Naive thymus-derived CD4-positive, alpha-beta T cell (primary cell): ENCODE data around the gene TFAP2E. TPM values are rescaled to one million over a fixed set of nuclear protein-coding genes. Genes with fewer than 3 reads are reported as not detected.

Experiments
- ATAC-seq: fragments of 150-1000 bp; cut with Tn5 transposase; 2 replicates; pipeline ENCODE4 v1.10.0; 2021; ENCODE audit warnings: mild to moderate bottlenecking, moderate library complexity
- CTCF ChIA-PET: fragments of 350-600 bp; sonication (Branson Sonifier 250); formaldehyde crosslinking; loops from one replicate; lab custom pipeline; 2021; ENCODE audit warnings: antibody characterized with exemption; lab: Charles Lee
- POLR2A ChIA-PET: fragments of 350-600 bp; sonication (Branson Sonifier 250); formaldehyde crosslinking; loops from one replicate; lab custom pipeline; 2021; ENCODE audit warnings: antibody characterized with exemption, inconsistent platforms; lab: Charles Lee
- DNase-seq, 9 donors: peaks; one replicate each; pipeline versions ENCODE4 v3.0.0 to v3.0.0-alpha.2; 2020 to 2022; ENCODE audit warnings: mixed read lengths in 1 of 9
- H3K27ac ChIP-seq: one replicate; pipeline ENCODE4 v1.7.0; 2013; ENCODE audit warnings: mild to moderate bottlenecking, low read depth, low read length, moderate library complexity
- H3K27me3 ChIP-seq, 2 donors: one replicate each; pipeline ENCODE4 v1.7.0; 2013; ENCODE audit warnings: low read length in 2 of 2, mild to moderate bottlenecking in 2 of 2, moderate library complexity in 2 of 2; ENCODE audit not compliant: control insufficient read depth in 2 of 2, insufficient read depth in 2 of 2
- H3K36me3 ChIP-seq, 3 experiments: 1 replicate in 2 of 3; 2 replicates in 1 of 3; pipeline ENCODE4 v1.7.0; 2013; ENCODE audit warnings: low read length in 3 of 3, mild to moderate bottlenecking in 3 of 3, moderate library complexity in 1 of 3; ENCODE audit not compliant: insufficient read depth in 3 of 3, control insufficient read depth in 2 of 3
- H3K4me1 ChIP-seq, 2 donors: one replicate each; pipeline ENCODE4 v1.7.0; 2013; ENCODE audit warnings: low read length in 2 of 2, mild to moderate bottlenecking in 2 of 2, moderate library complexity in 1 of 2; ENCODE audit not compliant: control insufficient read depth in 2 of 2, insufficient read depth in 2 of 2
- H3K4me3 ChIP-seq: 2 replicates; pipeline ENCODE4 v1.7.0; 2013; ENCODE audit warnings: mild to moderate bottlenecking, low read length
- H3K9me3 ChIP-seq, 3 experiments: 1 replicate in 2 of 3; 2 replicates in 1 of 3; pipeline ENCODE4 v1.7.0; 2013; ENCODE audit warnings: low read length in 3 of 3; ENCODE audit not compliant: control insufficient read depth in 2 of 3
- H3K27ac Mint-ChIP-seq, 9 donors: one replicate each; pipeline ENCODE4 v1.8.0; 2020 to 2022; ENCODE audit warnings: mixed read lengths in 9 of 9, mild to moderate bottlenecking in 8 of 9, moderate library complexity in 5 of 9, inconsistent platforms in 2 of 9
- H3K27me3 Mint-ChIP-seq, 5 donors: one replicate each; pipeline ENCODE4 v1.8.0; 2021 to 2022; ENCODE audit warnings: mixed read lengths in 5 of 5, mild to moderate bottlenecking in 1 of 5
- H3K36me3 Mint-ChIP-seq, 5 donors: one replicate each; pipeline ENCODE4 v1.8.0; 2020 to 2022; ENCODE audit warnings: mixed read lengths in 5 of 5, mild to moderate bottlenecking in 3 of 5, inconsistent platforms in 1 of 5
- H3K4me1 Mint-ChIP-seq, 7 donors: one replicate each; pipeline ENCODE4 v1.8.0; 2020 to 2022; ENCODE audit warnings: mixed read lengths in 7 of 7, mild to moderate bottlenecking in 3 of 7, inconsistent platforms in 1 of 7
- H3K4me3 Mint-ChIP-seq, 10 donors: one replicate each; pipeline ENCODE4 v1.8.0; 2020 to 2022; ENCODE audit warnings: mild to moderate bottlenecking in 10 of 10, mixed read lengths in 10 of 10, moderate library complexity in 6 of 10, inconsistent platforms in 2 of 10
- H3K9me3 Mint-ChIP-seq, 11 donors: one replicate each; pipeline ENCODE4 v1.8.0; 2020 to 2022; ENCODE audit warnings: mixed read lengths in 11 of 11, mild to moderate bottlenecking in 4 of 11, inconsistent platforms in 1 of 11, moderate library complexity in 1 of 11
- intact Hi-C, 2 donors: fragments of 100-400 bp; cut with micrococcal nuclease; formaldehyde crosslinking; loops; one replicate each; pipeline ENCODE4 v1.15.1; 2023
- polyA plus RNA-seq, 2 donors: library from polyadenylated mRNA; unstranded; fragments of 300-500 nt; fragmentation: Illumina TruSeq; gene quantifications; one replicate each; pipeline ENCODE4 v1.2.3, GENCODE V29; 2021
- total RNA-seq, 6 experiments: library from RNA in 5 of 6; stranded (reverse) in 5 of 6; gene quantifications; 1 replicate in 5 of 6; 2 replicates in 1 of 6; pipeline ENCODE4 v1.2.3 and lab custom pipeline; 2021 to 2026

Gene TFAP2E
- total and polyA plus RNA-seq, 7 experiments from 2014 or later, result 0.13 to 4.2 (median 1.3) TPM

DNA sequence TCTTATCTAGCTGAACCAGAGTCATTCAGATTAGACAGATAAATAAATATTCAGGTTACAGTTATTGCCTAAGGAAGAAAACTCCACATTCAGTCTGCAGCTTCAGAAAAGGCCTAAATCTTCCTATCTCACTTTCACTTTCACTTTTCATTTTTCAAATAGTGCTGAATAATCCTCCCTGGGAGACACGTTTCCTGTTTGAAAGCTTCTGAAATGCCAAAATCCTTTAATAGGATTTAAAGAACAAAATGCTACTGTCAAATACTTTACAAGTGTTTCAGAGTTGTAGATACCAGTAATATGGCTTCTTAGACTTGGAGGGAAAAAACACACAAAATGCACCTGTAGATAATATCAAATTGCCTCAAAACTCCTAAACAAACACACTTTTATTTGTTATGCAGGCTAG lies 64.3 kb downstream of the TFAP2E start:
- peaks cover 0 to 25% (median 10%) of the 10 kb centered on the region in 3 experiments for H3K36me3 ChIP-seq
- Mint-ChIP-seq H3K36me3 (peaks cover 5 to 24% (median 14%) of the 10 kb centered on the region in 5 donors), H3K27ac (peak overlapping the region; percentile 74 to 93 (median 87)), H3K9me3 (peaks cover 0 to 5% (median 0%) of the 10 kb centered on the region in 11 donors), H3K4me1 (peaks cover 17 to 59% (median 42%) of the 10 kb centered on the region in 7 donors), H3K27me3 (peaks cover 0 to 8% (median under 1%) of the 10 kb centered on the region in 5 donors), H3K4me3 (peak overlapping the region; percentile 43 to 84 (median 80))
- ChIA-PET POLR2A (interaction anchor here (0.8 to 1.5 kb wide), 3 partner anchors 8 to 60 kb away, joined by 3 to 4 read pairs (median 4); no protein-coding TSS in a partner anchor), CTCF (interaction anchor here (0.6 kb wide), 1 partner anchor 9 kb away, joined by 3 read pairs; no protein-coding TSS in a partner anchor)
- H3K27ac ChIP-seq, result peak overlapping the region; percentile 33
- H3K9me3 ChIP-seq, result no peaks in the 10 kb centered on the region
- intact Hi-C loops, result loop anchor here in 1 of 2 donors (2.0 kb wide), 1 partner anchor 81 kb away; the partner anchor contains the start of gene C1orf216
- peak overlapping the region; percentile 41 for H3K4me3 ChIP-seq
- DNase-seq, result peak in 7 of 9 donors; percentile 13 to 41 (median 23)
- no peak for ATAC-seq
- no peaks in the 10 kb centered on the region for H3K27me3 ChIP-seq
- H3K4me1 ChIP-seq, result peaks cover 18 to 19% of the 10 kb centered on the region in 2 donors

GRCh38 chr1:35640380-35641232 lies 67.5 kb downstream of the TFAP2E start:
- DNase-seq, result peak in 1 of 9 donors; percentile 1
- H3K9me3 ChIP-seq, result no peaks in the 10 kb centered on the region
- POLR2A ChIA-PET, result interaction anchor here (1.0 to 1.3 kb wide), 2 partner anchors 26 to 63 kb away, joined by 3 read pairs; no protein-coding TSS in a partner anchor
- H3K36me3 ChIP-seq, result peaks cover 0 to 3% (median 0%) of the 10 kb centered on the region in 3 experiments
- peak overlapping the region; percentile 98 to 100 (median 99) for H3K27ac Mint-ChIP-seq
- H3K4me1 ChIP-seq, result peaks cover 18 to 19% of the 10 kb centered on the region in 2 donors
- no peaks in the 10 kb centered on the region for H3K27me3 ChIP-seq
- peak overlapping the region; percentile 97 to 100 (median 100) for H3K4me3 Mint-ChIP-seq
- peaks cover 6 to 36% (median 22%) of the 10 kb centered on the region in 5 donors for H3K27me3 Mint-ChIP-seq
- H3K4me3 ChIP-seq, result peak overlapping the region; percentile 89
- CTCF ChIA-PET, result no interaction called here
- no peak for ATAC-seq
- H3K4me1 Mint-ChIP-seq, result peaks cover 16 to 60% (median 42%) of the 10 kb centered on the region in 7 donors
- peaks cover 0 to 5% (median 0%) of the 10 kb centered on the region in 11 donors for H3K9me3 Mint-ChIP-seq
- H3K27ac ChIP-seq, result peak overlapping the region; percentile 92
- peaks cover 0 to 15% (median 6%) of the 10 kb centered on the region in 5 donors for H3K36me3 Mint-ChIP-seq
- intact Hi-C loops, result loop anchor here (1.0 to 10.0 kb wide), 9 partner anchors 63 to 786 kb away; partner anchors contain the start of genes KIAA0319L (in 2 of the 2), NCDN (in 2 of the 2), AGO3 (in 1 of the 2) and CLSPN (in 1 of the 2)

- H3K9me3 ChIP-seq, result no peaks in the 10 kb centered on the region
- H3K27me3 ChIP-seq, result no peaks in the 10 kb centered on the region
- POLR2A ChIA-PET, result interaction anchor here (0.9 kb wide), 1 partner anchor 23 kb away, joined by 3 read pairs; no protein-coding TSS in a partner anchor
- peak within 1 kb of the TSS; percentile 98 to 100 (median 99) for H3K27ac Mint-ChIP-seq
- DNase-seq (peak; percentile 89 to 96 (median 95)), ATAC-seq (peak; percentile 97)
- H3K4me1 Mint-ChIP-seq, result peaks cover 16 to 54% (median 42%) of the 10 kb centered on the region in 7 donors
- peaks cover 18 to 19% of the 10 kb centered on the region in 2 donors for H3K4me1 ChIP-seq
- H3K4me3 ChIP-seq, result peak within 1 kb of the TSS; percentile 89
- peaks cover 0 to 5% (median 0%) of the 10 kb centered on the region in 11 donors for H3K9me3 Mint-ChIP-seq
- peak within 1 kb of the TSS; percentile 97 to 100 (median 100) for H3K4me3 Mint-ChIP-seq
- peaks cover 12 to 44% (median 30%) of the 10 kb centered on the region in 5 donors for H3K27me3 Mint-ChIP-seq
- peaks cover 0 to 3% (median 0%) of the 10 kb centered on the region in 3 experiments for H3K36me3 ChIP-seq
- peak within 1 kb of the TSS; percentile 92 for H3K27ac ChIP-seq
- H3K36me3 Mint-ChIP-seq, result peaks cover 0 to 9% (median 6%) of the 10 kb centered on the region in 5 donors
- intact Hi-C loops, result loop anchor here (1.0 to 10.0 kb wide), 9 partner anchors 64 to 787 kb away; partner anchors contain the start of genes KIAA0319L (in 2 of the 2), NCDN (in 2 of the 2), AGO3 (in 1 of the 2) and CLSPN (in 1 of the 2)
- CTCF ChIA-PET, result interaction anchor here (0.9 kb wide), 1 partner anchor 190 kb away, joined by 4 read pairs; no protein-coding TSS in a partner anchor
Measured at GRCh38 chr1:35641233-35641866, 68.2 kb downstream of the TFAP2E start, which contains the start of gene PSMB2. Gene PSMB2 (minus strand): TSS chr1:35641526. CDS start chr1:35641432, 94 bp downstream.

DNA sequence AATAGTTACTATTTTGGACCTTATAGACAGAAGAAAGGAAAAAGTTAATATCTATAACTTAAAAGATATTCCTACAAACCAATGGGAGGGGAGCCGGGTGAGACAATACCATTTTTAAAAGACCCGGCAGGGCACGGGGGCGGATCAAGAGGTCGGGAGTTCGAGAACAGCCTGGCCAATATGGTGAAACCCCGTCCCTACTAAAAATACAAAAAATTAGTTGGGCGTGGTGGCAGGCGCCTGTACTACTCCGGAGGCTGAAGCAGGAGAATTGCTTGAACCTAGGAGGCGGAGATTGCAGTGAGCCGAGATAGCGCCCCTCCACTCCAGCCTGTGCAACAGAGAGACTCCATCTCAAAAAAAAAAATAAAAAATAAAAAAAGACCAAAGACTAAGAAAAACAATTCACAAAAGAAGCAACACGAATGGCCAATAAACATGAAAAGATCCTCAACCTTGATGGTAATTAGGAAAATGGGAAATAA lies 69.4 kb downstream of the TFAP2E start:
- Histone ChIP-seq H3K27me3 (no peaks in the 10 kb centered on the region), H3K4me1 (peaks cover 14 to 18% of the 10 kb centered on the region in 2 donors), H3K36me3 (peaks cover 0 to 3% (median 0%) of the 10 kb centered on the region in 3 experiments), H3K4me3 (peak overlapping the region; percentile 89), H3K27ac (peak overlapping the region; percentile 92), H3K9me3 (no peaks in the 10 kb centered on the region)
- H3K9me3 Mint-ChIP-seq, result peaks cover 0 to 5% (median 0%) of the 10 kb centered on the region in 11 donors
- ATAC-seq, result no peak
- peaks cover 0 to 9% (median 6%) of the 10 kb centered on the region in 5 donors for H3K36me3 Mint-ChIP-seq
- CTCF ChIA-PET, result interaction anchor here (0.9 kb wide), 1 partner anchor 192 kb away, joined by 4 read pairs; no protein-coding TSS in a partner anchor
- H3K4me3 Mint-ChIP-seq, result peak overlapping the region; percentile 97 to 100 (median 100)
- H3K27ac Mint-ChIP-seq, result peak overlapping the region in 5 of 9 donors; percentile 98 to 100 (median 99)
- peak in 2 of 9 donors; percentile 7 to 12 for DNase-seq
- intact Hi-C loops, result loop anchor here (5.0 to 10.0 kb wide), 5 partner anchors 65 to 788 kb away; partner anchors contain the start of genes AGO3 (in 1 of the 2), SFPQ (in 1 of the 2), SMIM12 (in 1 of the 2) and ZMYM6 (in 1 of the 2)
- POLR2A ChIA-PET, result interaction anchor here (0.6 to 0.9 kb wide), 2 partner anchors 24 to 435 kb away, joined by 3 read pairs; no protein-coding TSS in a partner anchor
- peaks cover 13 to 53% (median 31%) of the 10 kb centered on the region in 5 donors for H3K27me3 Mint-ChIP-seq
- H3K4me1 Mint-ChIP-seq, result peaks cover 14 to 45% (median 37%) of the 10 kb centered on the region in 7 donors

GRCh38 chr1:35644204-35644603 lies 71.1 kb downstream of the TFAP2E start:
- Histone ChIP-seq H3K27ac (no peak overlapping the region), H3K4me3 (no peak overlapping the region), H3K9me3 (no peaks in the 10 kb centered on the region), H3K36me3 (peaks cover 0 to 3% (median 0%) of the 10 kb centered on the region in 3 experiments), H3K4me1 (peaks cover 7 to 8% of the 10 kb centered on the region in 2 donors), H3K27me3 (no peaks in the 10 kb centered on the region)
- no peak overlapping the region for H3K27ac Mint-ChIP-seq
- intact Hi-C loops, result loop anchor here (5.0 to 10.0 kb wide), 5 partner anchors 67 to 789 kb away; partner anchors contain the start of genes AGO3 (in 1 of the 2), SFPQ (in 1 of the 2), SMIM12 (in 1 of the 2) and ZMYM6 (in 1 of the 2)
- ATAC-seq, result no peak
- H3K4me3 Mint-ChIP-seq, result peak overlapping the region in 5 of 10 donors; percentile 5 to 37 (median 14)
- DNase-seq, result no peak
- peaks cover 13 to 65% (median 31%) of the 10 kb centered on the region in 5 donors for H3K27me3 Mint-ChIP-seq
- peaks cover 0 to 5% (median 0%) of the 10 kb centered on the region in 11 donors for H3K9me3 Mint-ChIP-seq
- ChIA-PET CTCF (no interaction called here), POLR2A (interaction anchor here (0.6 to 0.7 kb wide), 2 partner anchors 87 to 105 kb away, joined by 3 to 4 read pairs; partner anchors contain the start of genes KIAA0319L and NCDN)
- peaks cover 0 to 6% (median 4%) of the 10 kb centered on the region in 5 donors for H3K36me3 Mint-ChIP-seq
- peaks cover 4 to 30% (median 25%) of the 10 kb centered on the region in 7 donors for H3K4me1 Mint-ChIP-seq
